ENCODE data around the gene SLC16A5.

DNA sequence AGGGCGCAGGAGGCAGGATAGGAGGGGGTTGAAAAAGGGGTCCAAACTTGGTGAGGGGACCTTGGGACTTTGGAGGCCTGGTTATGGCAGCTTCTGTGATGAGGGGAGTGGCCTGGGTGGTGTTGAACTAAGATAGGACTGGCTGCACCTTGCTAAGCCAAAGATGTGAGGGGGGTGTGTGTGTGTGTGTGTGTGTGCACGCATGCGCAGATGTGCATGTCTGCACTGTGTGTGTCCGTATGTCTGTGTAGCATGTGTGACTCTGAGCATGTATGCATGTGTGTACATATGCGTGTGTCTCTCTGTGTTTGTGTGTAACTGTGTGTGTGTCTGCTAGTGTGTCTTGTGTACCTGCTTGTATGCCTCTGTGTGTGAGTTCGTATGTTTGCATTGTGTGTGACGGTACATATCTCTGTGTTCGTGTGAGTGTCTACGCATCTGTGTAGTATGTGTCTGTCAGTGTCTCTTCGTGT is 4.1 kb downstream of the SLC16A5 start:
- TF ChIP-seq, protein P1, sequence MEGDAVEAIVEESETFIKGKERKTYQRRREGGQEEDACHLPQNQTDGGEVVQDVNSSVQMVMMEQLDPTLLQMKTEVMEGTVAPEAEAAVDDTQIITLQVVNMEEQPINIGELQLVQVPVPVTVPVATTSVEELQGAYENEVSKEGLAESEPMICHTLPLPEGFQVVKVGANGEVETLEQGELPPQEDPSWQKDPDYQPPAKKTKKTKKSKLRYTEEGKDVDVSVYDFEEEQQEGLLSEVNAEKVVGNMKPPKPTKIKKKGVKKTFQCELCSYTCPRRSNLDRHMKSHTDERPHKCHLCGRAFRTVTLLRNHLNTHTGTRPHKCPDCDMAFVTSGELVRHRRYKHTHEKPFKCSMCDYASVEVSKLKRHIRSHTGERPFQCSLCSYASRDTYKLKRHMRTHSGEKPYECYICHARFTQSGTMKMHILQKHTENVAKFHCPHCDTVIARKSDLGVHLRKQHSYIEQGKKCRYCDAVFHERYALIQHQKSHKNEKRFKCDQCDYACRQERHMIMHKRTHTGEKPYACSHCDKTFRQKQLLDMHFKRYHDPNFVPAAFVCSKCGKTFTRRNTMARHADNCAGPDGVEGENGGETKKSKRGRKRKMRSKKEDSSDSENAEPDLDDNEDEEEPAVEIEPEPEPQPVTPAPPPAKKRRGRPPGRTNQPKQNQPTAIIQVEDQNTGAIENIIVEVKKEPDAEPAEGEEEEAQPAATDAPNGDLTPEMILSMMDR (IDR thresholded peaks at IDR 0.05): peak in 1 of 5 experiments; percentile 8
- TF ChIP-seq POLR2A (IDR thresholded peaks at IDR 0.05) (no peak), POLR2AphosphoS5 (IDR thresholded peaks at IDR 0.05) (peak in 1 of 3 donors; percentile 51), EP300 (IDR thresholded peaks at IDR 0.05; ENCODE audit: low read depth) (no peak)
